DND-41 (cell line): ENCODE results near the gene CLIC6.
"Not testable (repeated sequence)": the region's sequence is repeated elsewhere in the genome, so short reads cannot be mapped to it uniquely, and the experiment has no call there.

Experiments
- ATAC-seq: fragments of 200-7000 bp; cut with Tn5 transposase; 3 replicates; pipeline ENCODE4 v1.9.1; 2021; ENCODE audit warnings: low read depth; ENCODE audit not compliant: insufficient read depth
- DNase-seq: peaks from one replicate; pipeline ENCODE4 v3.0.0-alpha.2; 2020
- H2AFZ ChIP-seq: 2 replicates; pipeline ENCODE4 v1.6.0; 2012; ENCODE audit warnings: low read depth, low read length
- H3K27ac ChIP-seq: 2 replicates; pipeline ENCODE4 v1.5.1; 2012; ENCODE audit warnings: low read length, inconsistent platforms
- H3K27me3 ChIP-seq: fragments of 200-600 bp; sonication (generic); 2 replicates; pipeline ENCODE4 v1.6.0; 2012; ENCODE audit warnings: low read length, mild to moderate bottlenecking, inconsistent platforms; ENCODE audit not compliant: insufficient read depth, poor library complexity
- H3K36me3 ChIP-seq: 2 replicates; pipeline ENCODE4 v1.5.1; 2012; ENCODE audit warnings: low read length, inconsistent platforms; ENCODE audit not compliant: insufficient read depth
- H3K4me1 ChIP-seq: 2 replicates; pipeline ENCODE4 v1.5.1; 2012; ENCODE audit warnings: mild to moderate bottlenecking, low read length; ENCODE audit not compliant: insufficient read depth
- H3K4me2 ChIP-seq: 2 replicates; pipeline ENCODE4 v1.6.0; 2012; ENCODE audit warnings: mild to moderate bottlenecking, moderate library complexity, low read length, inconsistent platforms; ENCODE audit not compliant: insufficient read depth
- H3K4me3 ChIP-seq, 2 experiments: fragments of 200-600 bp in 1 of 2; shearing (Covaris generic) in 1 of 2; 2 replicates each; pipeline ENCODE4 v1.5.1; 2012 to 2016; ENCODE audit warnings: inconsistent platforms in 2 of 2, low read length in 2 of 2, mild to moderate bottlenecking in 2 of 2, low read depth in 1 of 2, moderate library complexity in 1 of 2
- H3K79me2 ChIP-seq: 2 replicates; pipeline ENCODE4 v1.6.0; 2012; ENCODE audit warnings: low read length, inconsistent platforms; ENCODE audit not compliant: insufficient read depth
- H3K9ac ChIP-seq: 2 replicates; pipeline ENCODE4 v1.6.0; 2012; ENCODE audit warnings: low read depth, mild to moderate bottlenecking, inconsistent platforms, low read length, moderate library complexity
- H3K9me3 ChIP-seq: 2 replicates; pipeline ENCODE4 v1.5.1; 2012; ENCODE audit warnings: low read length, moderate library complexity, mild to moderate bottlenecking, inconsistent platforms; ENCODE audit not compliant: insufficient read depth, severe bottlenecking
- H4K20me1 ChIP-seq: 2 replicates; pipeline ENCODE4 v1.6.0; 2012; ENCODE audit warnings: low read length; ENCODE audit not compliant: insufficient read depth
- EZH2 ChIP-seq: IDR thresholded peaks from 3 replicates; pipeline ENCODE4 v1.6.1; 2012; ENCODE audit warnings: borderline replicate concordance, low read depth, mild to moderate bottlenecking, moderate library complexity, low read length, inconsistent platforms; ENCODE audit not compliant: severe bottlenecking
- TF ChIP-seq, protein P1 (sequence below): IDR thresholded peaks from 2 replicates; pipeline ENCODE4 v1.5.1; 2012; ENCODE audit warnings: borderline replicate concordance, low read length, moderate library complexity, mild to moderate bottlenecking; ENCODE audit not compliant: poor library complexity, severe bottlenecking; ENCODE audit errors: extremely low read depth

CLIC6 gene

DNA sequence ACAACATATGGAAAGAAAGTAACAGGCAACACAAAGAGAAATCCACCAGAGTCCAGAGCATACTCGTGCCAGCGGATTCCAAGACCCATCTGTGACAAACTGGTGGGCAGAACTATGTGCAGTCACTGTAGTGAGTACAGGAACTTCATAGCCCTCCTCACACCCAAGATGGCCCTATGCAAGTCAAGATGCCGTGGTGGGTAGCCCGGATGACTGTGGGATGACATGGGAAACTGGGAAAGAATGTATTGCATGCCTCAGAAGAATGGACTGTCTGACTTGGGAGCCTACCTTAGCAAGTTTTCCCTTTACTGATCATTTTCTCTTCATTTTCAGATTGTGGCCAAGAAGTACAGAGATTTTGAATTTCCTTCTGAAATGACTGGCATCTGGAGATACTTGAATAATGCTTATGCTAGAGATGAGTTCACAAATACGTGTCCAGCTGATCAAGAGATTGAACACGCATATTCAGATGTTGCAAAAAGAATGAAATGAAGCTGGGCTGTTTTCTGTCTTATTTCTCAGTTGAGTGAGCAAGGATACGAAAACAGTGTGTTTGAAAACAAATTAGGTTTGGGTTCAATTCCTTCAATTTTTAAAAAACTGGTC lies 47.3 kb downstream of the CLIC6 start:
- Histone ChIP-seq H3K27me3 (peaks cover 4% of the 10 kb centered on the region), H3K79me2 (no peaks in the 10 kb centered on the region), H4K20me1 (no peaks in the 10 kb centered on the region), H3K27ac (no peak overlapping the region), H2AFZ (no peak overlapping the region), H3K4me2 (no peak overlapping the region), H3K4me3 (no peak overlapping the region), H3K9ac (no peak overlapping the region), H3K9me3 (no peaks in the 10 kb centered on the region), H3K4me1 (no peaks in the 10 kb centered on the region), H3K36me3 (no peaks in the 10 kb centered on the region)
- DNase-seq: no peak
- no peak for TF ChIP-seq EZH2
- TF ChIP-seq, protein P1, sequence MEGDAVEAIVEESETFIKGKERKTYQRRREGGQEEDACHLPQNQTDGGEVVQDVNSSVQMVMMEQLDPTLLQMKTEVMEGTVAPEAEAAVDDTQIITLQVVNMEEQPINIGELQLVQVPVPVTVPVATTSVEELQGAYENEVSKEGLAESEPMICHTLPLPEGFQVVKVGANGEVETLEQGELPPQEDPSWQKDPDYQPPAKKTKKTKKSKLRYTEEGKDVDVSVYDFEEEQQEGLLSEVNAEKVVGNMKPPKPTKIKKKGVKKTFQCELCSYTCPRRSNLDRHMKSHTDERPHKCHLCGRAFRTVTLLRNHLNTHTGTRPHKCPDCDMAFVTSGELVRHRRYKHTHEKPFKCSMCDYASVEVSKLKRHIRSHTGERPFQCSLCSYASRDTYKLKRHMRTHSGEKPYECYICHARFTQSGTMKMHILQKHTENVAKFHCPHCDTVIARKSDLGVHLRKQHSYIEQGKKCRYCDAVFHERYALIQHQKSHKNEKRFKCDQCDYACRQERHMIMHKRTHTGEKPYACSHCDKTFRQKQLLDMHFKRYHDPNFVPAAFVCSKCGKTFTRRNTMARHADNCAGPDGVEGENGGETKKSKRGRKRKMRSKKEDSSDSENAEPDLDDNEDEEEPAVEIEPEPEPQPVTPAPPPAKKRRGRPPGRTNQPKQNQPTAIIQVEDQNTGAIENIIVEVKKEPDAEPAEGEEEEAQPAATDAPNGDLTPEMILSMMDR: no peak
- ATAC-seq: no peak

DNA sequence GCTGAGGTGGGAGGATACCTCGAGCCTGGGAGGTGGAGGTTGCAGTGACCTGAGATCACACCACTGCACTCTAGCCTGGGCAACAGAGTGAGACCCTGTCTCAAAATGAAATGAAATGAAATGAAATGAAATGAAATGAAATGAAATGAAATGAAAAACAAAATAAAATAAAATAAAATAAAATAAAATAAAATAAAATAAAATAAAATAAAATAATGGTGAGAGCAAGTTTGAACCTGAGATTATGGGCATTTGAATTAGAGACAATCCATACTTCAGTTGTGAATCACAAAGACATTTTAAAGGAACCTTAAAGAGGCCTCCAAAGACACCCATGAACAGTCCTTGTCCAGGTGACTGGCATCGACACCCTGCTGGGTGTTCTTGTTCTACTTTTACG lies 49.7 kb downstream of the CLIC6 start:
- H3K27me3 ChIP-seq, DNase-seq, H3K27ac ChIP-seq, H3K4me3 ChIP-seq, H3K36me3 ChIP-seq, H3K4me1 ChIP-seq, ATAC-seq, H3K79me2 ChIP-seq, H3K4me2 ChIP-seq, H4K20me1 ChIP-seq, H3K9me3 ChIP-seq, H2AFZ ChIP-seq, H3K9ac ChIP-seq: not testable (repeated sequence)

DNA sequence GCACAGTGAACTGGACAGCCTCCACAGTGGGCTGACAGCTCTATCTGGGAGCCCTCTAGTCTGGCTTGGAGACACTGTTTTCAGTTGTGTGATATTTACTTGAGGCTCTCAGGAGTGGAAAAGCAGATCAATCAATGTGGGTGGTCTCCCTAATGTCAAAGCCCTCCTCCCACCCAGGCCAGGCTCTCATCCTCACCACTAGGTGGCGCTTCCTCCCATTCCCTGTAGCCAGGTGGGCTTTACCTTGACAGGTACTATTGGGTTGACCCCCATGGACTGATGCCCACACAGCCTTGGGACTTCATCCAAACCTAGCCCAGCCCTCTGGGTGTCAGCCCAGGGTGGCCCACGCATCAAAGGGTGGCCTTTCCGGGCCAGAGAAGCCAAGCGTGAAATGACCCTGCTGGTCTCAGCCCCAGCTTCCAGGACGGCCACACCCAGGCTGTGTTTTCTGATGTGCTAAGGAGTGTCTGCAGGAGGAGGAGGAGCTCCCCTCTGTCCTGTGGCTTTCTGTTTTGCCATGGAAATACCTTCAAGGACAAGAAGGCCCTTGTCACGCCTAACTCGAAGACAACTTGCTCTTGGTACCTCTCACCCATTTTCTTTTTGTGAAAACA lies 54.0 kb downstream of the CLIC6 start:
- Histone ChIP-seq H3K9me3 (no peaks in the 10 kb centered on the region), H3K36me3 (no peaks in the 10 kb centered on the region), H3K79me2 (no peaks in the 10 kb centered on the region), H3K27me3 (no peaks in the 10 kb centered on the region), H3K4me2 (no peak overlapping the region), H3K27ac (no peak overlapping the region), H2AFZ (no peak overlapping the region), H3K9ac (no peak overlapping the region), H4K20me1 (no peaks in the 10 kb centered on the region), H3K4me1 (peaks cover 8% of the 10 kb centered on the region), H3K4me3 (no peak overlapping the region)
- DNase-seq (peak; percentile 36), ATAC-seq (0 out of 3 replicates have a peak, but pooled peaks have one; percentile 35)
- TF ChIP-seq, protein P1: peak; percentile 82
- TF ChIP-seq EZH2: no peak

DNA sequence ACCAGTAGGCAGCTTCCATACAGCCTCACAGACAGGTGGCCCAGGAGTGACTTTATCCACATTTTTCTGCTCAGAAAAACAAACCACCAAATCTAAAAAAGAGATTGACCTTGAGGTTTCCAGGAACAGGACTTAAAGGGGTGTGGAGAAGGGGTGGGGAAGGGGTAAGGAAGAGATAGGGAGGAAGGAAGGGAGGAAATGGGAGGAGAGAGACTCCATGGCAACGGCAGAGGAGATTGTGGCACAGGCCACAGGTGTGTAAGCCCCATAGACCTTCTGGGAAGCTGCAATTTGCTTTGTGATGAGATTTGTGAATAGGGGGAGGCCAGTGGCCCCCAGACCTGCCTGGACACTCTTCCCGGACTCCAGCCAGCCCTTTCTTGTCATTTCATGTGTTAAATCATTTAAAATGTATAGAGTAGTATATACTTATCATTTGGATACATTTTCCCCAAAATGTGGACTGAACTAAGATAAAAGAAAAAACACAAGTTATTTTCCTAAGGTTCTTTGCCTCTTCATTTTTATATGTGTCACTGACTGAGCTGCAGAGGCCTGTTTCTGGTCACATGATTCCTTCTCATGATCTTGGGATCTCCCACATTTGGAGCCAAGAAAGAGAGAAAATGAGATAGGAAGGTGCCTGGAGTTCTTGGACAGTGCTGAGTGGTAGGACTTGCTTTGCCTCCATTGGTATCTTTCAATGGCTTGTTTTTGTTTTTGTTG lies 55.5 kb downstream of the CLIC6 start:
- H3K79me2 ChIP-seq: no peaks in the 10 kb centered on the region
- H3K4me2 ChIP-seq: no peak overlapping the region
- no peak for ATAC-seq
- TF ChIP-seq, protein P1: no peak
- no peak for TF ChIP-seq EZH2
- H3K27me3 ChIP-seq: no peaks in the 10 kb centered on the region
- H3K36me3 ChIP-seq: no peaks in the 10 kb centered on the region
- H4K20me1 ChIP-seq: no peaks in the 10 kb centered on the region
- H3K4me1 ChIP-seq: peaks cover 8% of the 10 kb centered on the region
- H3K4me3 ChIP-seq: no peak overlapping the region
- no peak for DNase-seq
- H3K9me3 ChIP-seq: no peaks in the 10 kb centered on the region
- no peak overlapping the region for H2AFZ ChIP-seq
- H3K27ac ChIP-seq: no peak overlapping the region
- H3K9ac ChIP-seq: no peak overlapping the region
